Articular chondrocyte of knee joint (primary cell): Measurements from ENCODE around the gene RBMXL2. TPM values are rescaled to one million over a fixed set of nuclear protein-coding genes. Genes with fewer than 3 reads are reported as not detected.

Experiments
- total RNA-seq: library from RNA; depleted of rRNA; stranded (reverse); fragments of >200 nt; gene quantifications from 2 replicates; pipeline ENCODE4 v1.2.3, GENCODE V29; 2012

Gene RBMXL2
- not detected in 2 replicates for total RNA-seq

GRCh38 chr11:7088921-7089320 is at the start of gene RBMXL2:
TSS of gene RBMXL2 (plus strand) at chr11:7088998. CDS start at chr11:7089121, 123 bp downstream.

Other genes starting within 250 kb of the RBMXL2 start
- not detected in 2 replicates for gene OR10A5, start 243.3 kb upstream of the RBMXL2 start, total RNA-seq
- not detected in 2 replicates for gene OR10A2, start 225.9 kb upstream of the RBMXL2 start, total RNA-seq
- not detected in 2 replicates for gene OR10A4, start 212.4 kb upstream of the RBMXL2 start, total RNA-seq
- 0.78 and 1.2 TPM in 2 replicates for gene OR2D2, start 196.5 kb upstream of the RBMXL2 start, total RNA-seq
- not detected in 2 replicates for gene OR2D3, start 168.0 kb upstream of the RBMXL2 start, total RNA-seq
- gene ZNF215, start 162.6 kb upstream of the RBMXL2 start, total RNA-seq, result 3.4 and 3.9 TPM in 2 replicates
- gene ZNF214, start 68.7 kb upstream of the RBMXL2 start, total RNA-seq, result 6.8 and 9.1 TPM in 2 replicates
- gene NLRP14, start 68.5 kb upstream of the RBMXL2 start, total RNA-seq, result 0.13 and 0.22 TPM in 2 replicates
- not detected in 2 replicates for gene SYT9, start 162.9 kb downstream of the RBMXL2 start, total RNA-seq